ENCODE measurements around the gene GRIN2D. TPM values are rescaled to one million over a fixed set of nuclear protein-coding genes. Genes with fewer than 3 reads are reported as not detected.
A peak's percentile ranks its signal among the peaks of the same experiment; 100 is the strongest.

The GRIN2D gene
- total RNA-seq: under 1 TPM; 0.26 to 0.46 (median 0.35) TPM
- long read RNA-seq, donor 1: 0 reads
- long read RNA-seq, donor 2: 0 reads

- no peaks in the 10 kb centered on the region for H3K36me3 ChIP-seq (ENCODE audit: low read depth)
- no peak for ATAC-seq
- TF ChIP-seq CTCF (IDR thresholded peaks at IDR 0.05): no peak
- H3K9me3 ChIP-seq: no peaks in the 10 kb centered on the region
- DNase-seq: peak in 1 of 3 donors; percentile 59
- intact Hi-C loops (cut with DNase I, micrococcal nuclease): no loop called here
- no peak within 1 kb of the TSS for H3K4me3 ChIP-seq
- H3K4me1 ChIP-seq (ENCODE audit: low read depth): peaks cover 11% of the 10 kb centered on the region
These were observed at the start of gene GRIN2D for GRCh38 chr19:48393559-48394330. Gene GRIN2D, plus strand, starts transcription at chr19:48393668. Its CDS starts 4,725 bp downstream, at chr19:48398393.

- no peaks in the 10 kb centered on the region for H3K36me3 ChIP-seq (ENCODE audit: low read depth)
- intact Hi-C loops (cut with DNase I, micrococcal nuclease): no loop called here
- TF ChIP-seq CTCF (IDR thresholded peaks at IDR 0.05): no peak
These were observed 48.6 kb upstream of the GRIN2D start for GRCh38 chr19:48344892-48345291.

GRCh38 chr19:48346191-48346590 lies 47.3 kb upstream of the GRIN2D start:
- no peaks in the 10 kb centered on the region for H3K36me3 ChIP-seq (ENCODE audit: low read depth)
- ATAC-seq (no peak), DNase-seq (no peak)
- H3K4me1 ChIP-seq (ENCODE audit: low read depth): no peaks in the 10 kb centered on the region
- TF ChIP-seq CTCF (IDR thresholded peaks at IDR 0.05): no peak
- intact Hi-C loops (cut with DNase I, micrococcal nuclease): no loop called here
- H3K4me3 ChIP-seq: no peak overlapping the region
- no peaks in the 10 kb centered on the region for H3K9me3 ChIP-seq

More at GRCh38 chr19:48344892-48345291, 48.6 kb upstream of the GRIN2D start:
- no peaks in the 10 kb centered on the region for H3K4me1 ChIP-seq (ENCODE audit: low read depth)
- no peak overlapping the region for H3K4me3 ChIP-seq
- DNase-seq (no peak), ATAC-seq (peak; percentile 18)
- H3K9me3 ChIP-seq: no peaks in the 10 kb centered on the region

GRCh38 chr19:48348045-48348444 lies 45.4 kb upstream of the GRIN2D start:
- no peaks in the 10 kb centered on the region for H3K4me1 ChIP-seq (ENCODE audit: low read depth)
- intact Hi-C loops (cut with DNase I, micrococcal nuclease): no loop called here
- DNase-seq (no peak), ATAC-seq (no peak)
- no peaks in the 10 kb centered on the region for H3K9me3 ChIP-seq
- no peak overlapping the region for H3K4me3 ChIP-seq
- H3K36me3 ChIP-seq (ENCODE audit: low read depth): no peaks in the 10 kb centered on the region
- TF ChIP-seq CTCF (IDR thresholded peaks at IDR 0.05): no peak

GRCh38 chr19:48348737-48349136 lies 44.7 kb upstream of the GRIN2D start:
- ATAC-seq (no peak), DNase-seq (no peak)
- TF ChIP-seq CTCF (IDR thresholded peaks at IDR 0.05): no peak
- no peaks in the 10 kb centered on the region for H3K9me3 ChIP-seq
- no peaks in the 10 kb centered on the region for H3K4me1 ChIP-seq (ENCODE audit: low read depth)
- intact Hi-C loops (cut with DNase I, micrococcal nuclease): no loop called here
- no peaks in the 10 kb centered on the region for H3K36me3 ChIP-seq (ENCODE audit: low read depth)
- H3K4me3 ChIP-seq: no peak overlapping the region
